Right atrium auricular region (tissue), 2 donors: ENCODE data around the gene ITGB6. TPM values are rescaled to one million over a fixed set of nuclear protein-coding genes. Genes with fewer than 3 reads are reported as not detected.

Experiments
- DNase-seq: peaks from one replicate; pipeline ENCODE4 v3.0.0-alpha.2; 2019; ENCODE audit warnings: low spot score
- H3K27ac ChIP-seq, 2 donors: fragments of 200-600 bp; sonication (generic); 1 replicate in 1 of 2; 2 replicates in 1 of 2; pipeline ENCODE4 v1.5.1; 2016 to 2019
- H3K27me3 ChIP-seq, 2 donors: fragments of 200-600 bp; sonication (generic); one replicate each; pipeline versions ENCODE4 v1.5.1 to v1.6.0; 2017 to 2019
- H3K36me3 ChIP-seq: fragments of 200-600 bp; sonication (generic); one replicate; pipeline ENCODE4 v1.5.1; 2016
- H3K4me1 ChIP-seq, 2 donors: fragments of 200-600 bp; sonication (generic); one replicate each; pipeline versions ENCODE4 v1.5.1 to v1.6.0; 2017 to 2019
- H3K4me3 ChIP-seq, 2 donors: fragments of 200-600 bp; sonication (generic); 1 replicate in 1 of 2; 2 replicates in 1 of 2; pipeline ENCODE4 v1.5.1; 2017 to 2019; ENCODE audit warnings: mild to moderate bottlenecking in 1 of 2, moderate library complexity in 1 of 2
- H3K9me3 ChIP-seq, 2 donors: fragments of 200-600 bp; sonication (generic); one replicate each; pipeline ENCODE4 v1.5.1; 2019
- CTCF ChIP-seq, 2 donors: fragments of 200-600 bp; sonication (generic); IDR thresholded peaks; one replicate each; pipeline ENCODE4 v1.5.1; 2019; ENCODE audit warnings: antibody characterized with exemption in 2 of 2
- total RNA-seq, 2 donors: library from RNA; depleted of rRNA; stranded (reverse); fragments of >200 nt; gene quantifications; one replicate each; pipeline ENCODE4 v1.1.0, GENCODE V29; 2016

Gene ITGB6
- total RNA-seq, 2 donors from 2014 or later = 0.20 to 0.30 TPM

DNA sequence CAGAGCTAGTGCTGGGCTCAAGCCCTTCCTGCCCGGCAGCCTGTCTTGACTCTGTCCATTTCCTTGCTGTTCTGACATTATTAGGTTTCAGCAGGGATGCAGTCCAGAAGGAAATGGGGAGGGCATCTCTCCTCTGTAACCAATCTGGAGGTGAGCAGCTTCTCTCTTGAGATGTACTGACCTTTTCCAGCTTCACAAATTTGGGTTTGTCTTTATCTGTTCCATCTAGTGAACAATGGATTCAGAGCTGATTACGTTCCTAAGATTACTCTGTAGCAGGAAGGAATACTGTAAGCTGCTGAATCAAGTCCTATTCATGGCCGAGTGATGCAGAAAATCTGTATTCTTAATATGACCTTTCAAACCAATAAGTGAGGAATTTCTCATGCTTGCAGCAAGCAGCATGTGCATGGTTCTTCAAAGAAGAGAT lies 148.7 kb downstream of the ITGB6 start:
- peaks cover 0 to 11% of the 10 kb centered on the region in 2 donors for H3K4me1 ChIP-seq
- no peaks in the 10 kb centered on the region for H3K9me3 ChIP-seq
- no peaks in the 10 kb centered on the region for H3K27me3 ChIP-seq
- TF ChIP-seq CTCF (IDR thresholded peaks at IDR 0.05) = no peak
- H3K36me3 ChIP-seq = no peaks in the 10 kb centered on the region
- no peak for DNase-seq
- H3K27ac ChIP-seq = no peak overlapping the region
- no peak overlapping the region for H3K4me3 ChIP-seq

DNA sequence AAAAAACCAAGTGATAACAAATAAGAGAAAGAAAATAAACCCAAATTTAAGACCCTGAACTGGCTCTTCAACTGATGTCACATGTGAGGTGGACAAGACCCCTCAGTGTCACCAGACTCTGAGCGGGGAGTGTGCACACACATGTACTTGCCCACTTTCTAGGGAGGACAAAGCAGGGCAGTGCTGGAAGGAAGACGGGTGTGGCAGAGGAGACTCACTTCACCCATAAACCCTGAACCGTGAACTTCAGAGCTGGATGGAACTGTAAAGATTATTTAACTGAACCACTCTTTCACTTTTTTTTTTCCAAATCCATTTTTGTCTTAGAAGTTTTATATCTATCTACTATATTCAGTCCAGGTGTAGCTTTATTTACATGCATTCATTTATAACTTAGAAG lies 149.9 kb downstream of the ITGB6 start:
- Histone ChIP-seq H3K36me3 (no peaks in the 10 kb centered on the region), H3K9me3 (no peaks in the 10 kb centered on the region), H3K4me1 (peaks cover 0 to 11% of the 10 kb centered on the region in 2 donors), H3K4me3 (no peak overlapping the region), H3K27ac (no peak overlapping the region), H3K27me3 (no peaks in the 10 kb centered on the region)
- DNase-seq = no peak
- no peak for TF ChIP-seq CTCF (IDR thresholded peaks at IDR 0.05)

Other genes starting within 250 kb of the ITGB6 start
- 1 to 10 TPM; 2.8 to 3.3 TPM for gene PLA2R1, start 137.7 kb downstream of the ITGB6 start, total RNA-seq